DND-41 (cell line): ENCODE results near the gene LCN15.

Experiments used
- EZH2 ChIP-seq: IDR thresholded peaks from 3 replicates; pipeline ENCODE4 v1.6.1; 2012; ENCODE audit warnings: borderline replicate concordance, low read depth, mild to moderate bottlenecking, moderate library complexity, low read length, inconsistent platforms; ENCODE audit not compliant: severe bottlenecking
- TF ChIP-seq, protein P1 (sequence below): IDR thresholded peaks from 2 replicates; pipeline ENCODE4 v1.5.1; 2012; ENCODE audit warnings: borderline replicate concordance, low read length, moderate library complexity, mild to moderate bottlenecking; ENCODE audit not compliant: poor library complexity, severe bottlenecking; ENCODE audit errors: extremely low read depth

DNA sequence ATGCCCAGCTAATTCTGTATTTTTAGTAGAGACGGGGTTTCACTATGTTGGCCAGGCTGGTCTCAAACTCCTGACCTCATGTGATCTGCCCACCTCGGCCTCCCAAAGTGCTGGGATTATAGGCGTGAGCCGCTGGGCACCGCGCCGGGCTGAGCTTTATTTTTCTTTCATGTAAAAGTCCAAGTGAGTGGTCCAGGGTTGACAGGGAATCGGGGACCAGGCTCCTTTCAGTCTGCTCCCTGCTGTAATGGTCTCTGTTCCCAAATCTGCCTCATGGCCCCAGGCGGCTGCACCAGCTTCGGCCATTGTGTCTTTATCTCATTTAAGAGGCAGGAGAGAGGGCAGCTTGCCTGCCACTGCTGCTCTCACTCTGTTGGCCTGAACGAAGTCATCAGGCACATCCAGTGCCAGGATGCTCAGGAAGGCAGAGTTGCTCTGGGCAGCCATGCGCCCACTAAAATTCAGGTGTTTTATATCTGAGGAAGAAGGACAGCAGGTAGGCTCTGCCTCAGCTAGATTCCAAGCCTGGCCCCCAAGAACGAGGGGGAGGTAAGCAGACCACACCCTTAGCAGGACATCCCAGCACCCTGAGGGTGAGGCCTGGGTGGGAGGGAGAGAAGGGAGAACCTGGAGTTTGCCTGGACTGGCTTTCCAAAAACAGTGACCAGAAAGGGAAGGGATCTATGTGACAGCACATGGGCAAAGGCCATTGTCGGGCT is 30.1 kb upstream of the LCN15 start:
- TF ChIP-seq, protein P1, sequence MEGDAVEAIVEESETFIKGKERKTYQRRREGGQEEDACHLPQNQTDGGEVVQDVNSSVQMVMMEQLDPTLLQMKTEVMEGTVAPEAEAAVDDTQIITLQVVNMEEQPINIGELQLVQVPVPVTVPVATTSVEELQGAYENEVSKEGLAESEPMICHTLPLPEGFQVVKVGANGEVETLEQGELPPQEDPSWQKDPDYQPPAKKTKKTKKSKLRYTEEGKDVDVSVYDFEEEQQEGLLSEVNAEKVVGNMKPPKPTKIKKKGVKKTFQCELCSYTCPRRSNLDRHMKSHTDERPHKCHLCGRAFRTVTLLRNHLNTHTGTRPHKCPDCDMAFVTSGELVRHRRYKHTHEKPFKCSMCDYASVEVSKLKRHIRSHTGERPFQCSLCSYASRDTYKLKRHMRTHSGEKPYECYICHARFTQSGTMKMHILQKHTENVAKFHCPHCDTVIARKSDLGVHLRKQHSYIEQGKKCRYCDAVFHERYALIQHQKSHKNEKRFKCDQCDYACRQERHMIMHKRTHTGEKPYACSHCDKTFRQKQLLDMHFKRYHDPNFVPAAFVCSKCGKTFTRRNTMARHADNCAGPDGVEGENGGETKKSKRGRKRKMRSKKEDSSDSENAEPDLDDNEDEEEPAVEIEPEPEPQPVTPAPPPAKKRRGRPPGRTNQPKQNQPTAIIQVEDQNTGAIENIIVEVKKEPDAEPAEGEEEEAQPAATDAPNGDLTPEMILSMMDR = no peak
- no peak for TF ChIP-seq EZH2
